Esophagus squamous epithelium (tissue), 5 donors: ENCODE results near the gene WBP1L. TPM values are rescaled to one million over a fixed set of nuclear protein-coding genes. Genes with fewer than 3 reads are reported as not detected.

Experiments used
- DNase-seq: peaks from one replicate; lab custom pipeline; 2025; lab: John Stamatoyannopoulos, UW
- H3K27ac ChIP-seq, 4 donors: fragments of 200-600 bp; sonication (generic); one replicate each; pipeline ENCODE4 v1.5.1; 2016 to 2019; ENCODE audit warnings: mild to moderate bottlenecking in 1 of 4
- H3K27me3 ChIP-seq, 4 donors: fragments of 200-600 bp; sonication (generic); 1 replicate in 3 of 4; 2 replicates in 1 of 4; pipeline versions ENCODE4 v1.5.1 to v1.6.0; 2017 to 2021; ENCODE audit warnings: antibody characterized with exemption in 1 of 4
- H3K36me3 ChIP-seq, 3 donors: fragments of 200-600 bp; sonication (generic); one replicate each; pipeline ENCODE4 v1.5.1; 2016 to 2019
- H3K4me1 ChIP-seq, 3 donors: fragments of 200-600 bp; sonication (generic); one replicate each; pipeline ENCODE4 v1.5.1; 2017 to 2019
- H3K4me3 ChIP-seq, 4 donors: fragments of 200-600 bp; sonication (generic); 1 replicate in 3 of 4; 2 replicates in 1 of 4; pipeline ENCODE4 v1.5.1; 2016 to 2019; ENCODE audit warnings: mild to moderate bottlenecking in 2 of 4, moderate library complexity in 1 of 4
- H3K9me3 ChIP-seq, 3 donors: fragments of 200-600 bp; sonication (generic); one replicate each; pipeline ENCODE4 v1.5.1; 2016 to 2019
- POLR2A ChIP-seq, 4 donors: fragments of 450-650 bp; IDR thresholded peaks; one replicate each; pipeline ENCODE4 v1.6.1; 2017; ENCODE audit warnings: antibody characterized with exemption in 4 of 4, mild to moderate bottlenecking in 4 of 4, moderate library complexity in 3 of 4
- WGBS, 2 donors: methylation state at CpG; one replicate each; pipeline ENCODE4 v1.1.5; 2018; 5-methylcytosine and 5-hydroxymethylcytosine counted together
- intact Hi-C: fragments of 100-400 bp; cut with DNase I; formaldehyde crosslinking; loops from one replicate; pipeline ENCODE4 v1.15.0; 2022
- total RNA-seq, 4 donors: library from RNA; depleted of rRNA; stranded (reverse); fragments of >200 nt; gene quantifications; one replicate each; pipeline ENCODE4 v1.1.0, GENCODE V29; 2016
- TF ChIP-seq, protein P1 (sequence below), 6 experiments: fragments of 450-650 bp in 4 of 6; fragments of 200-600 bp in 2 of 6; sonication (generic) in 2 of 6; IDR thresholded peaks; one replicate each; pipeline ENCODE4 v1.5.1; 2016 to 2019; ENCODE audit warnings: antibody characterized with exemption in 6 of 6, mild to moderate bottlenecking in 4 of 6, moderate library complexity in 4 of 6
- donor health status: DM: yes; HTN: yes; CAD: no.

WBP1L gene
- total RNA-seq, 4 donors from 2014 or later: 40.6 to 61.4 (median 49.1) TPM

DNA sequence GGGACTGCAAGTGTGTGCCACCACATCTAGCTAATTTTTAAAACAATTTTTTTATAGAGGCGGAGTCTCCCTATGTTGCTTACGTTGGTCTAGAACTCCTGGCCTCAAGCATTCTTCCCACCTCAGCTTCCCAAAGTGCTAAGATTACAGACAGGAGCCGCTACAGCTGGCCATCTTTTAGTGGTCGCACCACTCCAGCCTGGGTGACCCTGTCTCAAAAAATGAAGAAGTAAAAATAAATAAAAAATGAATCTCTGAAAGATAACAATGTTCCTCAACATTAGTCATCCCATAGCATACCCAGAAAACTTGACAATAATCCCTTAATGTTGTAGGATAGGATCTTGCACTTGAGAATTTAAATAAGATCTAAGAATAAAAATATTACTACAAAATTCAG, 18.2 kb downstream of the WBP1L start:
- WGBS, 2 donors: 98 to 100% methylated on average over 2 to 4 of the region's 4 CpGs
- no peak for DNase-seq
- no peaks in the 10 kb centered on the region for H3K9me3 ChIP-seq
- no peaks in the 10 kb centered on the region for H3K27me3 ChIP-seq
- peaks cover 18 to 67% (median 19%) of the 10 kb centered on the region in 3 donors for H3K4me1 ChIP-seq
- intact Hi-C loops: no loop called here
- peaks cover 0 to 34% (median 0%) of the 10 kb centered on the region in 3 donors for H3K36me3 ChIP-seq
- TF ChIP-seq, protein P1, sequence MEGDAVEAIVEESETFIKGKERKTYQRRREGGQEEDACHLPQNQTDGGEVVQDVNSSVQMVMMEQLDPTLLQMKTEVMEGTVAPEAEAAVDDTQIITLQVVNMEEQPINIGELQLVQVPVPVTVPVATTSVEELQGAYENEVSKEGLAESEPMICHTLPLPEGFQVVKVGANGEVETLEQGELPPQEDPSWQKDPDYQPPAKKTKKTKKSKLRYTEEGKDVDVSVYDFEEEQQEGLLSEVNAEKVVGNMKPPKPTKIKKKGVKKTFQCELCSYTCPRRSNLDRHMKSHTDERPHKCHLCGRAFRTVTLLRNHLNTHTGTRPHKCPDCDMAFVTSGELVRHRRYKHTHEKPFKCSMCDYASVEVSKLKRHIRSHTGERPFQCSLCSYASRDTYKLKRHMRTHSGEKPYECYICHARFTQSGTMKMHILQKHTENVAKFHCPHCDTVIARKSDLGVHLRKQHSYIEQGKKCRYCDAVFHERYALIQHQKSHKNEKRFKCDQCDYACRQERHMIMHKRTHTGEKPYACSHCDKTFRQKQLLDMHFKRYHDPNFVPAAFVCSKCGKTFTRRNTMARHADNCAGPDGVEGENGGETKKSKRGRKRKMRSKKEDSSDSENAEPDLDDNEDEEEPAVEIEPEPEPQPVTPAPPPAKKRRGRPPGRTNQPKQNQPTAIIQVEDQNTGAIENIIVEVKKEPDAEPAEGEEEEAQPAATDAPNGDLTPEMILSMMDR (IDR thresholded peaks at IDR 0.05): no peak
- no peak for TF ChIP-seq POLR2A (IDR thresholded peaks at IDR 0.05)
- no peak overlapping the region for H3K27ac ChIP-seq
- H3K4me3 ChIP-seq: no peak overlapping the region

DNA sequence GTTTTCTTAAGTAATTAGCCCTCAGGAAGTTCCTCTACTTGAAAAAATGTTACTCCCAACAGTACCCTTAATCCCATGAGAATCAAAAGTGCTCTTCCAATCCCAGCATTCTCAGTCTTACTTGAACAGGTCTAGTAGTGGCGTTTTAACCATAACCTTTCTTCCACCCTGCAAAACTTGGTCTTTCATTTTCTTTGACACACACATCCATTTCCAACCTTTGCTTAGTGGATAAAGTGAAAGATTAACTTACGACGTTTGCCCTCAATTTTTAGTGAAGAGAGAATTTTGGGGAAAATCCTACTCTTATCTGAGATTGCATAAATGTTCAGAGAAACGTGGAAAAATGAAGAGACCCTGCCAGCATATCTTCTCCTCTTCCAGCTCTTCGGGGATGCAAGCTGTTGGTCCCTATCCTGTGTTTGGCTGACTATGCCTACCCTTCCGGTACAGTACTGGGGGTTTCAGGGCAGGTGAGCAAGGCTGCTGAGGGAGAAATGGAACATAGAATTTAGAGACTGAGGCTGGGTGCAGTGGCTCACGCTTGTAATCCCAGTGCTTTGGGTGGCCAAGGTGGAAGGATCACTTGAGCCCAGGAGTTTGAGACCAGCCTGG, 18.8 kb downstream of the WBP1L start:
- intact Hi-C loops: no loop called here
- Histone ChIP-seq H3K27ac (peak overlapping the region in 1 of 4 donors; percentile 33), H3K4me3 (no peak overlapping the region), H3K27me3 (no peaks in the 10 kb centered on the region), H3K36me3 (peaks cover 0 to 34% (median 0%) of the 10 kb centered on the region in 3 donors), H3K4me1 (peaks cover 21 to 67% (median 23%) of the 10 kb centered on the region in 3 donors), H3K9me3 (no peaks in the 10 kb centered on the region)
- no peak for DNase-seq
- WGBS, 2 donors: 78 to 91% methylated on average over 7 of the region's 7 CpGs
- TF ChIP-seq POLR2A (IDR thresholded peaks at IDR 0.05): no peak
- TF ChIP-seq, protein P1 (IDR thresholded peaks at IDR 0.05): no peak

GRCh38 chr10:102763037-102763607, 19.4 kb downstream of the WBP1L start:
- Histone ChIP-seq H3K27me3 (no peaks in the 10 kb centered on the region), H3K27ac (peak overlapping the region in 1 of 4 donors; percentile 33), H3K9me3 (no peaks in the 10 kb centered on the region), H3K4me1 (peaks cover 21 to 70% (median 26%) of the 10 kb centered on the region in 3 donors), H3K36me3 (peaks cover 0 to 34% (median 0%) of the 10 kb centered on the region in 3 donors), H3K4me3 (no peak overlapping the region)
- 80 to 83% methylated on average over 7 of the region's 7 CpGs for WGBS, 2 donors
- TF ChIP-seq POLR2A (IDR thresholded peaks at IDR 0.05): no peak
- TF ChIP-seq, protein P1 (IDR thresholded peaks at IDR 0.05): no peak
- intact Hi-C loops: no loop called here
- DNase-seq: no peak

- no peaks in the 10 kb centered on the region for H3K27me3 ChIP-seq
- H3K4me1 ChIP-seq: peaks cover 27 to 75% (median 32%) of the 10 kb centered on the region in 3 donors
- DNase-seq: no peak
- H3K9me3 ChIP-seq: no peaks in the 10 kb centered on the region
- TF ChIP-seq, protein P1 (IDR thresholded peaks at IDR 0.05): no peak
- TF ChIP-seq POLR2A (IDR thresholded peaks at IDR 0.05): no peak
- intact Hi-C loops: no loop called here
- no peak overlapping the region for H3K4me3 ChIP-seq
- H3K27ac ChIP-seq: peak overlapping the region in 3 of 4 donors; percentile 43 to 58 (median 46)
- H3K36me3 ChIP-seq: peaks cover 0 to 25% (median 0%) of the 10 kb centered on the region in 3 donors
- WGBS, 2 donors: 41 to 51% methylated on average over 5 of the region's 6 CpGs
These were observed 20.9 kb downstream of the WBP1L start for GRCh38 chr10:102764470-102765161.

GRCh38 chr10:102765336-102765735, 21.6 kb downstream of the WBP1L start:
- Histone ChIP-seq H3K36me3 (peaks cover 0 to 24% (median 0%) of the 10 kb centered on the region in 3 donors), H3K9me3 (no peaks in the 10 kb centered on the region), H3K4me3 (no peak overlapping the region), H3K27me3 (no peaks in the 10 kb centered on the region), H3K4me1 (peaks cover 28 to 82% (median 37%) of the 10 kb centered on the region in 3 donors), H3K27ac (peak overlapping the region in 3 of 4 donors; percentile 43 to 58 (median 46))
- TF ChIP-seq, protein P1 (IDR thresholded peaks at IDR 0.05): no peak
- no peak for TF ChIP-seq POLR2A (IDR thresholded peaks at IDR 0.05)
- DNase-seq: no peak
- intact Hi-C loops: no loop called here
- 55 to 80% methylated on average over 7 of the region's 7 CpGs for WGBS, 2 donors
